ENCODE data around the gene SLC22A23.

Gene SLC22A23

GRCh38 chr6:3456898-3457709 lies at the start of gene SLC22A23:
Gene SLC22A23, minus strand, starts transcription at chr6:3457050. Its CDS starts 491 bp downstream, at chr6:3456559.
- intact Hi-C loops (cut with DNase I; ENCODE audit: low total_unique reads), result loop anchor here (5.0 to 10.0 kb wide), 2 partner anchors 172 to 270 kb away; no protein-coding TSS in a partner anchor
- no peaks in the 10 kb centered on the region for H3K36me3 ChIP-seq

GRCh38 chr6:3506200-3506599 lies 49.4 kb upstream of the SLC22A23 start:
- no peak for TF ChIP-seq CTCF (IDR thresholded peaks at IDR 0.05)
- no peak overlapping the region for H3K27ac ChIP-seq

More at GRCh38 chr6:3456898-3457709, at the start of gene SLC22A23:
- H3K9me3 ChIP-seq, result no peaks in the 10 kb centered on the region
- peak within 1 kb of the TSS; percentile 57 to 71 for H3K4me3 ChIP-seq
- peak within 1 kb of the TSS; percentile 9 to 53 for H3K27ac ChIP-seq
- H3K27me3 ChIP-seq, result no peaks in the 10 kb centered on the region
- DNase-seq, result peak; percentile 34 to 76
- TF ChIP-seq CTCF (IDR thresholded peaks at IDR 0.05), result peak; percentile 56 to 82
- H3K4me1 ChIP-seq, result peaks cover 0 to 35% (median 22%) of the 10 kb centered on the region in 4 donors

GRCh38 chr6:3504938-3505805 lies 48.3 kb upstream of the SLC22A23 start:
- no peak for TF ChIP-seq CTCF (IDR thresholded peaks at IDR 0.05)
- Histone ChIP-seq H3K27ac (no peak overlapping the region), H3K9me3 (no peaks in the 10 kb centered on the region), H3K4me1 (no peaks in the 10 kb centered on the region), H3K36me3 (no peaks in the 10 kb centered on the region), H3K4me3 (no peak overlapping the region), H3K27me3 (no peaks in the 10 kb centered on the region)
- no peak for DNase-seq
- intact Hi-C loops (cut with DNase I; ENCODE audit: low total_unique reads), result no loop called here

More at GRCh38 chr6:3506200-3506599, 49.4 kb upstream of the SLC22A23 start:
- Histone ChIP-seq H3K36me3 (no peaks in the 10 kb centered on the region), H3K4me1 (no peaks in the 10 kb centered on the region), H3K27me3 (no peaks in the 10 kb centered on the region), H3K9me3 (no peaks in the 10 kb centered on the region), H3K4me3 (no peak overlapping the region)
- intact Hi-C loops (cut with DNase I; ENCODE audit: low total_unique reads), result no loop called here
- no peak for DNase-seq

- no peak for TF ChIP-seq CTCF (IDR thresholded peaks at IDR 0.05)
- Histone ChIP-seq H3K27me3 (no peaks in the 10 kb centered on the region), H3K4me1 (no peaks in the 10 kb centered on the region), H3K27ac (no peak overlapping the region), H3K4me3 (no peak overlapping the region), H3K9me3 (no peaks in the 10 kb centered on the region), H3K36me3 (no peaks in the 10 kb centered on the region)
- DNase-seq, result no peak
- intact Hi-C loops (cut with DNase I; ENCODE audit: low total_unique reads), result no loop called here
These were observed 47.5 kb upstream of the SLC22A23 start for GRCh38 chr6:3504354-3504753.

GRCh38 chr6:3501826-3502500 lies 45.1 kb upstream of the SLC22A23 start:
- H3K4me1 ChIP-seq, result peaks cover 0 to 3% (median 0%) of the 10 kb centered on the region in 4 donors
- no peak for TF ChIP-seq CTCF (IDR thresholded peaks at IDR 0.05)
- DNase-seq, result no peak
- no peaks in the 10 kb centered on the region for H3K9me3 ChIP-seq
- no peaks in the 10 kb centered on the region for H3K27me3 ChIP-seq
- no peaks in the 10 kb centered on the region for H3K36me3 ChIP-seq
- H3K27ac ChIP-seq, result no peak overlapping the region
- intact Hi-C loops (cut with DNase I; ENCODE audit: low total_unique reads), result no loop called here
- H3K4me3 ChIP-seq, result no peak overlapping the region

Data from tibial artery (tissue), 4 donors.